ENCODE data around the gene TMTC2.

The TMTC2 gene

DNA sequence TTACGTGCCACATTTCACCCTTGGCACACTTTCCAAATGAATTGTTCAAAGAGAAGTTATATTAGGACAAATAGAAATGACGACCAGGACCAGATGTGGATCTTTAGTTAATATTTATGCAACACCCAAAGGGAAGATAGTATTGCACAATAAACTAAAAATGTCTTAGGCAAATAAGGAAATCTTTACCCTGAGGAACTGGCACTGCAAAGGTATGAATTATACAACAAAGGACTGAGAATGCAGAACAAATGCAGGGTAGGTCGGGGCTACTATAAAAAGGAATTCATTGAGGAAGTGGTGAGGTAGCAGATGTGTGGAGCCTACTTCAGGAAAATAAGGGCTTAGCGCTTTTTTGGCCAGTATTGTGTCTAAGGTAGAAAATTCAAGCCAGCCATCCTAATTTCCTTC, 3.9 kb upstream of the TMTC2 start:
- peak overlapping the region; percentile 6 for H3K9ac ChIP-seq (ENCODE audit: low read length)
- DNase-seq (ENCODE audit: low read depth), result peak; percentile 33

DNA sequence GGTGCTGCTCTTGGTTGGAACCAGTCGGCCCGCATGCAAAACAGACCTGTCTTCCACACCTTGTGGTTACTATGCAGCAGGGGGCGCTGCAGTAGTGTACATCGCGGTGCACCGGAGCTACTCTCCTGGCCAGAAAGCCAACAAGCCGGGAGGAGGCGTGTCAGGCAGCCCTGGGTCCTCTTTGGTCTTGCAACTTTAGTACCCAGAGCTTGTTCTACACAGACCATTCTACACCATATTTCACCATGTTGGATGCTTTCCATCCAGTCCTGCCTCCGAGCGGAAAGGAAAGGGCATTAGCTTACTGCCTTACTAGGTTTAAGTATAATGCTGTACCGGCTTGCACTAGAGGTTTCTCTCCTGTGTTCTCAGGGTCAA, 927 bp upstream of the TMTC2 start:
- Histone ChIP-seq H3K27me3 (replicated peaks; ENCODE audit: control insufficient read depth, insufficient read depth, low read length) (no peaks in the 10 kb centered on the region), H3K4me1 (ENCODE audit: control insufficient read depth, insufficient read depth, low read length) (peaks cover 21% of the 10 kb centered on the region), H3K4me3 (ENCODE audit: low read length) (peak overlapping the region; percentile 97), H3K36me3 (ENCODE audit: control insufficient read depth, insufficient read depth, low read length, severe bottlenecking) (no peaks in the 10 kb centered on the region), H3K9me3 (ENCODE audit: control insufficient read depth, low read length) (no peaks in the 10 kb centered on the region), H3K9ac (ENCODE audit: low read length) (peak overlapping the region; percentile 92)
- peak; percentile 98 for DNase-seq (ENCODE audit: low read depth)

More for the DNA sequence above, 3.9 kb upstream of the TMTC2 start:
- H3K9me3 ChIP-seq (ENCODE audit: control insufficient read depth, low read length), result no peaks in the 10 kb centered on the region
- no peaks in the 10 kb centered on the region for H3K36me3 ChIP-seq (ENCODE audit: control insufficient read depth, insufficient read depth, low read length, severe bottlenecking)
- H3K27me3 ChIP-seq (replicated peaks; ENCODE audit: control insufficient read depth, insufficient read depth, low read length), result no peaks in the 10 kb centered on the region
- peaks cover 17% of the 10 kb centered on the region for H3K4me1 ChIP-seq (ENCODE audit: control insufficient read depth, insufficient read depth, low read length)
- H3K4me3 ChIP-seq (ENCODE audit: low read length), result no peak overlapping the region

DNA sequence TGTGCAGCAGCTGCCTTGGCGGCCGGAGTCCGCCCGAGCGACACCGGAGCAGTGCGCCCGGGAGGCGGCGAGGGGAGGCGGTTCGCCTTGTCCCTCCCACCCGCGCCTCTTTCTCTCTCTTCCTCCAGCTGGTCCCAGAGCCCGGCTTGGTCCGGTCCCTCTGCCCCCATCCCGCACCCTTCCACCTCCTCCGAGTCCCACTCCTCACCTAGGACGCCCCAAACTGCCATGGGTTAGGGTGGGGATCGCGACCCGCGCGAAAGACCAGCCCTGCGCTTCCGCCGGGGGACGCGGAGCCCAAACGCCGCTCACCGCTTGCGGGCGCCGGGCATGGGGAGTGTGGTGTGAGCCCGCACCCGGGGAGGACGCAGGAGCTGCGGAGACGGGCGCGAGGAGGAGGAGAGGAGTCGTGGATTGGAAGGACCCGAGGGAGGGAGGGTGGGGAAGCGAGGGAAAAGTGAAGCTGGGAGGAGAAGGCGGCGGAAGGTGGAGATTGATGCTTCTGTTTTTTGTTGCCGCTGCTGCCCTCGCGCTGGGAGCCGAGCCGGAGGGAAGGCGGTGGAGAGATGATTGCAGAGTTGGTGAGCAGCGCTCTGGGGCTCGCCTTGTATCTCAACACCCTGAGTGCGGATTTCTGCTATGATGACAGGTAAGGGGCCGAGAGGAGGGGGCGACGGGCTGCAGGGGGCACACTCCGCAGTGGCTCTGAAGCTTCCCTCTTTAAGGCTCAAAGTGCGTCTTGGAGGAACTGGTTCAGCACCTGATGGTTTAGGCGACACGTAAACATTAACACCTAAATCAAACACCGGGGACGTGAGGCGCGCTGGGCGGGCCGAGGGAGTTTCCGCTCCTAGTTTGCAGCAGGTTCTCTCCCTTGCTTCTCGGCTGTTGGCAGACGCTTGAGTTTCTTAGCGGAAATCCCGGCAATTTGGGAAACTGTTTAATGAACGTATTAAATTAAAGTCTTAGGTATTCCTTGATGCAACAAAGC, 610 bp downstream of the TMTC2 start:
- peak; percentile 74 for DNase-seq (ENCODE audit: low read depth)

DNA sequence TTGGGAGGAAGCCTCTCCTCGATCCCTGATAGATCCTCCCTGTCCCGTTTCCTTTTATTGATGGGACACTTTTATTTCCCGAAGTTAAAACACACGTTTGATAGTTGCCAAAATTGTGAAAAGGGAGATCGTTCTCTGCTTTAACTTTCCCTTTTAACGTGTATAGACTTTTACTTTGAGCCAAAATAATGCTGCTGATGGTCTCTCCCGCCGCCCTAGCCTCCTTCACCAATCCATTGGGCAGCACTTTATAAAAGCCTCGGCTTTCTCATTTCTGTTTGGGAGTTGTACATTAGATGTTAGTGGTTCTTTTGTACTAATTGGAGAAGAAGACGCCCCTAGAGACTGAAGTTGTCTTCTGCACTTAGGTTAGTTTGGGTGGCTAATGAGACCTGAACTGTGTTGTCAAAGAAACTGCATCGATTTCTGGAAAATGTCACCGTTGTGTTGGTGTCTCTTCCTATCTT, 1.4 kb downstream of the TMTC2 start:
- Histone ChIP-seq H3K9ac (ENCODE audit: low read length) (peak overlapping the region; percentile 92), H3K36me3 (ENCODE audit: control insufficient read depth, insufficient read depth, low read length, severe bottlenecking) (no peaks in the 10 kb centered on the region), H3K9me3 (ENCODE audit: control insufficient read depth, low read length) (no peaks in the 10 kb centered on the region), H3K27me3 (replicated peaks; ENCODE audit: control insufficient read depth, insufficient read depth, low read length) (no peaks in the 10 kb centered on the region), H3K4me1 (ENCODE audit: control insufficient read depth, insufficient read depth, low read length) (peaks cover 6% of the 10 kb centered on the region), H3K4me3 (ENCODE audit: low read length) (peak overlapping the region; percentile 97)
- peak; percentile 36 for DNase-seq (ENCODE audit: low read depth)

More for the DNA sequence above, 610 bp downstream of the TMTC2 start:
- no peaks in the 10 kb centered on the region for H3K27me3 ChIP-seq (replicated peaks; ENCODE audit: control insufficient read depth, insufficient read depth, low read length)
- H3K4me1 ChIP-seq (ENCODE audit: control insufficient read depth, insufficient read depth, low read length), result peaks cover 13% of the 10 kb centered on the region
- no peaks in the 10 kb centered on the region for H3K9me3 ChIP-seq (ENCODE audit: control insufficient read depth, low read length)
- H3K36me3 ChIP-seq (ENCODE audit: control insufficient read depth, insufficient read depth, low read length, severe bottlenecking), result no peaks in the 10 kb centered on the region
- H3K4me3 ChIP-seq (ENCODE audit: low read length), result peak overlapping the region; percentile 97
- H3K9ac ChIP-seq (ENCODE audit: low read length), result peak overlapping the region; percentile 92

GRCh38 chr12:82688596-82688995, 1.9 kb downstream of the TMTC2 start:
- DNase-seq (ENCODE audit: low read depth), result no peak
- Histone ChIP-seq H3K4me3 (ENCODE audit: low read length) (peak overlapping the region; percentile 97), H3K36me3 (ENCODE audit: control insufficient read depth, insufficient read depth, low read length, severe bottlenecking) (no peaks in the 10 kb centered on the region), H3K9ac (ENCODE audit: low read length) (no peak overlapping the region), H3K4me1 (ENCODE audit: control insufficient read depth, insufficient read depth, low read length) (peaks cover 4% of the 10 kb centered on the region), H3K9me3 (ENCODE audit: control insufficient read depth, low read length) (no peaks in the 10 kb centered on the region), H3K27me3 (replicated peaks; ENCODE audit: control insufficient read depth, insufficient read depth, low read length) (no peaks in the 10 kb centered on the region)

GRCh38 chr12:82690006-82690405, 3.3 kb downstream of the TMTC2 start:
- Histone ChIP-seq H3K36me3 (ENCODE audit: control insufficient read depth, insufficient read depth, low read length, severe bottlenecking) (no peaks in the 10 kb centered on the region), H3K9me3 (ENCODE audit: control insufficient read depth, low read length) (no peaks in the 10 kb centered on the region), H3K4me1 (ENCODE audit: control insufficient read depth, insufficient read depth, low read length) (peaks cover 4% of the 10 kb centered on the region), H3K4me3 (ENCODE audit: low read length) (no peak overlapping the region), H3K9ac (ENCODE audit: low read length) (no peak overlapping the region), H3K27me3 (replicated peaks; ENCODE audit: control insufficient read depth, insufficient read depth, low read length) (no peaks in the 10 kb centered on the region)
- DNase-seq (ENCODE audit: low read depth), result peak; percentile 27

DNA sequence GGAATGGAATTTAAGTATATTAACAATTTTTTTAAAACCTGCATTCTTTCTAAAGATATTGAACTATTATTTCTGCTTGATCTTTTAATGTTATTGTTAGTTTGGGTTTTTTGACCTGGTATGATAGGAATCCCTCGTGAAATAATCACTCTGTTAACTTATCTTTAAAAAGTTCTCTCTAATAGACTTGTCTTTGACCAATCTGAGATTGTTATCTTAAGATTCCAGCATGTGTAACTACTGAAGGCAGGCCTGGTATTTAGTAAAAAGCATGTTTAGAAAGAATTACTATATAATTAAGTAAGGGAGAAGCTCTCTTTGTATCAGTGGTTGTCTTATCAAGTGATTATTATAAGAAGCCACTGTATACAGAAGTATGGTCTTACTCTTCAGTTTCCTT, 4.8 kb downstream of the TMTC2 start:
- Histone ChIP-seq H3K9me3 (ENCODE audit: control insufficient read depth, low read length) (no peaks in the 10 kb centered on the region), H3K4me1 (ENCODE audit: control insufficient read depth, insufficient read depth, low read length) (peaks cover 4% of the 10 kb centered on the region), H3K36me3 (ENCODE audit: control insufficient read depth, insufficient read depth, low read length, severe bottlenecking) (no peaks in the 10 kb centered on the region), H3K27me3 (replicated peaks; ENCODE audit: control insufficient read depth, insufficient read depth, low read length) (no peaks in the 10 kb centered on the region), H3K9ac (ENCODE audit: low read length) (no peak overlapping the region), H3K4me3 (ENCODE audit: low read length) (no peak overlapping the region)
- DNase-seq (ENCODE audit: low read depth), result no peak

- Histone ChIP-seq H3K9ac (ENCODE audit: low read length) (no peak overlapping the region), H3K4me1 (ENCODE audit: control insufficient read depth, insufficient read depth, low read length) (no peaks in the 10 kb centered on the region), H3K9me3 (ENCODE audit: control insufficient read depth, low read length) (no peaks in the 10 kb centered on the region), H3K27me3 (replicated peaks; ENCODE audit: control insufficient read depth, insufficient read depth, low read length) (no peaks in the 10 kb centered on the region), H3K36me3 (ENCODE audit: control insufficient read depth, insufficient read depth, low read length, severe bottlenecking) (no peaks in the 10 kb centered on the region), H3K4me3 (ENCODE audit: low read length) (no peak overlapping the region)
- no peak for DNase-seq (ENCODE audit: low read depth)
These were observed 7.6 kb downstream of the TMTC2 start for GRCh38 chr12:82694276-82694675.

- Histone ChIP-seq H3K4me1 (ENCODE audit: control insufficient read depth, insufficient read depth, low read length) (no peaks in the 10 kb centered on the region), H3K36me3 (ENCODE audit: control insufficient read depth, insufficient read depth, low read length, severe bottlenecking) (no peaks in the 10 kb centered on the region), H3K27me3 (replicated peaks; ENCODE audit: control insufficient read depth, insufficient read depth, low read length) (no peaks in the 10 kb centered on the region), H3K9ac (ENCODE audit: low read length) (no peak overlapping the region), H3K9me3 (ENCODE audit: control insufficient read depth, low read length) (no peaks in the 10 kb centered on the region), H3K4me3 (ENCODE audit: low read length) (no peak overlapping the region)
- peak; percentile 12 for DNase-seq (ENCODE audit: low read depth)
These were observed 8.3 kb downstream of the TMTC2 start for GRCh38 chr12:82694970-82695369.

GRCh38 chr12:82695531-82695930, 8.8 kb downstream of the TMTC2 start:
- H3K4me1 ChIP-seq (ENCODE audit: control insufficient read depth, insufficient read depth, low read length), result no peaks in the 10 kb centered on the region
- H3K4me3 ChIP-seq (ENCODE audit: low read length), result no peak overlapping the region
- H3K27me3 ChIP-seq (replicated peaks; ENCODE audit: control insufficient read depth, insufficient read depth, low read length), result no peaks in the 10 kb centered on the region
- H3K36me3 ChIP-seq (ENCODE audit: control insufficient read depth, insufficient read depth, low read length, severe bottlenecking), result no peaks in the 10 kb centered on the region
- DNase-seq (ENCODE audit: low read depth), result no peak
- no peaks in the 10 kb centered on the region for H3K9me3 ChIP-seq (ENCODE audit: control insufficient read depth, low read length)
- no peak overlapping the region for H3K9ac ChIP-seq (ENCODE audit: low read length)

GRCh38 chr12:82696543-82696942, 9.8 kb downstream of the TMTC2 start:
- Histone ChIP-seq H3K9me3 (ENCODE audit: control insufficient read depth, low read length) (no peaks in the 10 kb centered on the region), H3K36me3 (ENCODE audit: control insufficient read depth, insufficient read depth, low read length, severe bottlenecking) (no peaks in the 10 kb centered on the region), H3K9ac (ENCODE audit: low read length) (no peak overlapping the region), H3K4me3 (ENCODE audit: low read length) (no peak overlapping the region), H3K4me1 (ENCODE audit: control insufficient read depth, insufficient read depth, low read length) (no peaks in the 10 kb centered on the region), H3K27me3 (replicated peaks; ENCODE audit: control insufficient read depth, insufficient read depth, low read length) (no peaks in the 10 kb centered on the region)
- DNase-seq (ENCODE audit: low read depth), result no peak
